ENCODE data around the gene ZNRD2.
"Not testable (repeated sequence)": the region's sequence is repeated elsewhere in the genome, so short reads cannot be mapped to it uniquely, and the experiment has no call there.

Gene ZNRD2

GRCh38 chr11:65555693-65556231 is 14.5 kb upstream of the ZNRD2 start:
- peak; percentile 94 for DNase-seq (ENCODE audit: low spot score)

- DNase-seq (ENCODE audit: low spot score): no peak
These were observed 13.6 kb upstream of the ZNRD2 start for GRCh38 chr11:65556470-65557279.

- DNase-seq (ENCODE audit: low spot score): no peak
These were observed 12.8 kb upstream of the ZNRD2 start for GRCh38 chr11:65557280-65558001.

GRCh38 chr11:65558002-65558929 is 12.0 kb upstream of the ZNRD2 start, which contains the start of gene LTBP3:
TSS of gene LTBP3 (minus strand) at chr11:65558359. CDS start at chr11:65557959, 400 bp downstream.
- DNase-seq (ENCODE audit: low spot score): peak; percentile 88

- DNase-seq (ENCODE audit: low spot score): peak; percentile 46
These were observed 11.3 kb upstream of the ZNRD2 start for GRCh38 chr11:65558930-65559509.

DNA sequence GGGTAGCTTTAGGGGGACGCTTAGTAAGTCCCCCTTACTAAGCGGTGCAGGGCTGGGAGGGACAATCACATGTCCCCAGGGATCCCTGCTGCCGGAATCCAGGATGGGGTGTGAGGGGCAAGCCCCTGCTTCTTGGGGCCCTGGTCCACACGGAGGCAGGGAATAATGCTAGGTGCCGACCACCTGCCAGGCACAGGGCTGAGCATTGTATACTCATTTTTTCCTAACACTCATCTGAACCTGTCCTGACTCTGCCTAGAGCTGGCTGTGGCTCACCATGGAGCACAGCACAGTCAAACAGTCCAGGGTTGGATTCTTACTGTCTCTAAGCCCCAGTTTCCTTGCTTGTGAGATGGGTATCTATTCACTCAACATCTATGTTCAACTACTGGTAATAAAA is 10.7 kb upstream of the ZNRD2 start:
- DNase-seq (ENCODE audit: low spot score): no peak

GRCh38 chr11:65559951-65560537 is 10.2 kb upstream of the ZNRD2 start:
- DNase-seq (ENCODE audit: low spot score): peak; percentile 41

- DNase-seq (ENCODE audit: low spot score): peak; percentile 41
These were observed 9.5 kb upstream of the ZNRD2 start for GRCh38 chr11:65560555-65561418.

DNA sequence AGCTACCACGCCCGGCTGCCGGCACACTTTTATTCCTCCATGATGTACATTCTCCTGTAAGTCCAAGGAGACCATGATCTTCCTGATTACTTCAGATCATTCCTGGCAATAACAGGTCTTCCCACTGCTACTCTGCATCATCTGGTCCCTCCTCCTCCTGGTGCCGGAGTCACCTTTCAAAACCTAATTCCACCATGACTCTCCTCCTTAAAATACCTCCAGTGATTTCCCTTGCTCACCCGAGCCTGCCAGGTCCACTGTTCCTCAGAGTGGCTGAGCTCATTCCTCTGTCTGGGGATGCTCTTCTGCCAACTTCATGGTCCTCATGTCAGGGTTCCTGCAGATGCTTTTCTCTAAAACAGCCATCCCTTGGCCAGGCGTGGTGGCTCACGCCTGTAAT is 8.3 kb upstream of the ZNRD2 start:
- no peak for DNase-seq (ENCODE audit: low spot score)

DNA sequence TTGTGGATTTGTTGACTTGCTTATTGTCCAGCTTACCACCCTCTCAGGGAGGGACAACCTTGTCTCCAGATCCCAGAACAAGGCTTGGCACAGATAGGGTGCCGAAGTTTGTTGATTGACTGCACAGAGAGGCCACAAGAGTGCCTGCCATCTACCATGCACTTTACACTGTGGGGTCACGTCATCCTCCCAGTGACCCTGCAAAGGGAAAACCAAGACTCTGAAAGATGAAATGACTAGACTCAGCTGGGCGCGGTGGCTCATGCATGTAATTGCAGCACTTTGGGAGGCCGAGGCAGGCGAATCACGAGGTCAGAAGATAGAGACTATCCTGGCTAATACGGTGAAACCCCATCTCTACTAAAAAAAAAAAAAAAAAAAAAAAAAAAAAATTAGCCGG is 7.5 kb upstream of the ZNRD2 start:
- DNase-seq (ENCODE audit: low spot score): no peak

GRCh38 chr11:65563601-65564000 is 6.7 kb upstream of the ZNRD2 start:
- DNase-seq (ENCODE audit: low spot score): no peak

GRCh38 chr11:65564879-65565559 is 5.3 kb upstream of the ZNRD2 start:
- not testable (repeated sequence) for DNase-seq (ENCODE audit: low spot score)

DNA sequence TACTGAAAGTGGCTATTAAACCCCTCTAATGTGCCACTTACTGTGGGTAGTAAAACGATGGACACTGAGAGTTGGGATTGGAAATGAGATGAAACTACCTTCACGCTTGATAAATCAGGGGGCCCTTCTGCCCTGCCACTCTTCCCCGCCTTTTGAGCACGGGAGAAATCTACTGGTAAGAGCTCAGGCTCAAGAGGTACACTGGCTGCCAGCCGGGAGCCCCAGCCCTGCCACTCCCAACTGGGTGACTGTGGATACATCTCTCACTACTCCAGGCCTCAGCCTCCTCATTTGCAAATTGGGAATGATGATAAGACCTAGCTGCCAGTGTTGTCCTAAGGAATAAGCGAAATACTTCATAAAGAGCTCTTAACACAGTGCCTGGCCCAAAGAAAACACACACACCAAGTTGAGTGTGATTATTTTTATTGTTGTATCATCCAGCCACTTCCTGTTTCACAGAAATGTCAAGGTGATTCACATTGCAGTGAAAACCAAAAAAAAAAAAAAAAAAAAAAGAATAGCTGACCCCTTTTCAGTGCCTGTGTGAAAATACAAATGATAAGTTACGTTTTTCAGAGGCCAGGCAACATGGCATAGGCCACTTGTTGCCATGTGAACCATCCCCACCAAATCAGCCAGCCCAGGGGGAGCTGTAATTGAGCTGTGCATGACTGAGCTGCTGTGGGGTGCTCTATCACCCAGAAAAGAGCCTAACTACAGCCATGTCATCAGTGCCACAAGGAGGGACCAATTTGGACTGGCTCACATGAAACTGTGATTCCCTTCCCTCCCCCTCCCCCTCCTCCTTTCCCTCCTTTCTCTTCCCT is 4.4 kb upstream of the ZNRD2 start:
- DNase-seq (ENCODE audit: low spot score): no peak

GRCh38 chr11:65569164-65569972 is 909 bp upstream of the ZNRD2 start:
- DNase-seq (ENCODE audit: low spot score): peak; percentile 47

DNA sequence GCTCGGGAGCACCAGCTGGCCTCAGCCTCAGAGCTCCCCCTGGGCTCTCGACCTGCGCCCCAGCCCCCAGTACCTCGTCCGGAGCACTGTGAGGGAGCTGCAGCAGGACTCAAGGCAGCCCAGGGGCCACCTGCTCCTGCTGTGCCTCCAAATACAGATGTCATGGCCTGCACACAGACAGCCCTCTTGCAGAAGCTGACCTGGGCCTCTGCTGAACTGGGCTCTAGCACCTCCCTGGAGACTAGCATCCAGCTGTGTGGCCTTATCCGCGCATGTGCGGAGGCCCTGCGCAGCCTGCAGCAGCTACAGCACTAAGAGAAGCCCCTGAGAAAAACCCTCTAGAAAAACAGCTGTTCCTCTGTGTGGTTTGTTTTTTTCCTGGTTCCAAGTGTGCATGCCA is 1.1 kb downstream of the ZNRD2 start:
- no peak for DNase-seq (ENCODE audit: low spot score)

- no peak for DNase-seq (ENCODE audit: low spot score)
These were observed 1.7 kb downstream of the ZNRD2 start for GRCh38 chr11:65571940-65572339.

- DNase-seq (ENCODE audit: low spot score): peak; percentile 83
These were observed 2.2 kb downstream of the ZNRD2 start, which contains the start of gene FAM89B for GRCh38 chr11:65572356-65573051. TSS of gene FAM89B (plus strand) at chr11:65572538. CDS start at chr11:65572670, 132 bp downstream.
